Islet precursor cell (in vitro differentiated cells): ENCODE results near the gene ACVR1.
"Not testable (repeated sequence)": the region's sequence is repeated elsewhere in the genome, so short reads cannot be mapped to it uniquely, and the experiment has no call there.

Experiments
- DNase-seq: peaks from one replicate; pipeline ENCODE4 v3.0.0-alpha.2; 2018

ACVR1 gene

GRCh38 chr2:157748371-157749142 is 127.6 kb downstream of the ACVR1 start:
- DNase-seq: no peak

- DNase-seq: peak; percentile 57
These were observed 128.3 kb downstream of the ACVR1 start for GRCh38 chr2:157747695-157748370.

DNA sequence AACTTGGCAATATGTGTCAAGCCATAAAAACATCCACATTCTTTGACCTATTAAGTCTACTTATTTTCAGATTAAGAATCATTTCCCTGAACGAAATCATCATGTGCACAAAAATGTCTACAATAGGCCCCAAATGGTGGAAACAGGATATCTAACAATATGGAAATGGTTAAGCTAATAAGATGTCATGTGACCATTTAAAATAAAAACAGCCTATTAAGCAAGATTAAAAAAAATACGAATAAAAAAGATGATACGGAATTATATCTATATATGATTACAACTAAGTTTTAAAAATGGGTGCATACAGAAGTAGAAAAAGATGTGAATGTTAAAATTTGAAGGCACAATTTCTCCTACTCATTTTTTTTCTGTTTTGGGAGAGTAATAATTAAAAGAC is 128.8 kb downstream of the ACVR1 start:
- DNase-seq: no peak

DNA sequence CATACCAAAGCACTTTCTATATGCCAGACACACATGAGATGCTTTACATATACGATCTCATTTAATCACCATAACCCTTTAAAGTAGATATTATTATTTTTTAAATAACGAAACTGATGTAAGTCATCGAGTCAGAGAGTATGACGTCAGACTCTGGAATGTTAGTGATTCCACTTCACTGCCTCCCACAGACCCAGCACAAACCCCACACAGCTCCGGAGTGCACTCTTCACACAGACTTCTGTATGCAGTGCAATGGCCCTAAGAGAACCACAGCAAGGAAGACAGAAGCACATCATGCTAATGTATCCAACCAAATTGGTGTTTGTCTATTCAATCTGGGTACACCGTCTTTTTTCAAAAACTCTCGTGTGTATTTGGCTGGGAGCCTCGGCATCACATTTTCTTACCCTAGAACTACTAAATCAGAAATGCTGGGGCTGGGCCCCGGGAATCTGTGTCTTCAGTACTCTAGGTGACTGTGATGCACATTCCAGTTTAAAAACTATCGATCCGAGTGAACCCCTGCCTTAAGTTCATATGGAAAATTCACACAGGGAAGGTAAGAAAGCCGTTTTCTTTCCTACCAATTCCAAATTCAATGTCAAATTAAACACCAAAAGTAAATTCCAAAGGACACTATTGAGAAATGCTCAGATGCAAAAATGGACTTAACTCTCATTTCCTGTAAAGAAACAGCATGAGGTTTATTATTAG is 129.7 kb downstream of the ACVR1 start:
- DNase-seq: peak; percentile 52

GRCh38 chr2:157744571-157745076 is 131.5 kb downstream of the ACVR1 start:
- DNase-seq: no peak

DNA sequence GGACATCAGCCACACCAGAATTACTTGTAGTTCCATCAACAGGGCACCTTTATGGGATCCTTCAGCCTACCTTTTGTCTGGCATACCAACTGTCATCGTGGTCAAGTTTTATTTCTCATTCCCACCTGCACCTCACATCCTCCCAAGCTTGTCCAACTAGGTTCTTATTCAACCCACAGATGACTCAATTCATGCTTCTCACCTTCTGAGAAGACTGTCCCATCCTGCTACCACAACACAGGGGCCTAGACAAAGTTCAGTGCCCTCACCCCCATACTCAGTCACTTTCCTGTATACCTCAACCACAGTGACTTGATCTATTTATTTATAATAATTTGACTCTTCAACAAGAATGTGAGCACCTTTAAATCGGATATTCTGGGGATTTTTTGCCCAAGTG is 133.1 kb downstream of the ACVR1 start:
- DNase-seq: no peak

DNA sequence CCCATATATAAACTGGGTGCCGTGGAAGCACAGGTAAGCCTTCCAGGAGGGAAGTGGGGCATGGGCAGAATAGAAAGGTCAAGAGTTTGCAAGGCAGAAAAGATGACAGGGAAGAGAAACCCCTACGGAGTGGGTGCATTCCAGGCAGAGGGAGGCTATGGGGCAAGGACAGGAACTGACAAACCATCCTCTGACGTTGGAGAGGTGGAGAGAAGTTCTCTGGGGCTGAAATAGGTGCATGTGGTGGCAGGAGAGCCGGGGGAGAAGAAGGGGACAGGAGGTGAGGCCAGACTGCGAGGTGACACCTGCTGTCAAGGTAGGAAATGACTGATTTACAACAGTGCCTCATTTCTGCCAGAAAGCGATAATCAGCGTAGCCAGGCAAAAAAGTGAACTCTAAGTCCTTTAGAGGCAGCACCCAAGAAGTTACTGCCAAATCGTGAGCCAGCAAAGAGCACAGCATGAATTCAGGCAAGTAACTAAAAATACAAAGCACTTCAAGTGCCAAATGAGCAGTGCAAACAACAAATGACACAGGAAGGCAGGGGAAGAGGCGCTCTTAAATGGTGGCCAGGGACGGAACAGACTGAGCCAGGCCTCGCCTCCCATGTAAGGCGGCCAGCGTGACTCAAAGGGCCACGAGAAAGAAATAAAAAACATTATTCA is 134.2 kb downstream of the ACVR1 start:
- no peak for DNase-seq

DNA sequence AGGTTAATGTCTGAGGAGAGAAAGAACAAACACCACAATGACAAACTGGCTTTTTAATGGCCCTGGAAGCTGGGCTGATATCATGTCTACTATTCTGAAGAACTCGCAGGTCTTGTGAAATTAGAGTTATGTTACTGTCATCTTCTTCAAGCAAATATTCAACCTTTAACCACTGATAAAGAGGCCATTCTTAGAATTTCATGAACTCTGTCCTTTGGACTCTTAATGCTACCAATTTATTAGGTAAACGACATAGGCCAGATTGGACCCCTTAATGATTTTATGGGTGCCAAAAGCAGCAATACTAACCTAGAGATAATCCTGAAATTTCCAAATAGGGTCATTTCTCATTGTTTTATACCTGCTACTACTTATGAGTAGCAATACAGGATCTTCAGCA is 138.5 kb downstream of the ACVR1 start:
- no peak for DNase-seq

DNA sequence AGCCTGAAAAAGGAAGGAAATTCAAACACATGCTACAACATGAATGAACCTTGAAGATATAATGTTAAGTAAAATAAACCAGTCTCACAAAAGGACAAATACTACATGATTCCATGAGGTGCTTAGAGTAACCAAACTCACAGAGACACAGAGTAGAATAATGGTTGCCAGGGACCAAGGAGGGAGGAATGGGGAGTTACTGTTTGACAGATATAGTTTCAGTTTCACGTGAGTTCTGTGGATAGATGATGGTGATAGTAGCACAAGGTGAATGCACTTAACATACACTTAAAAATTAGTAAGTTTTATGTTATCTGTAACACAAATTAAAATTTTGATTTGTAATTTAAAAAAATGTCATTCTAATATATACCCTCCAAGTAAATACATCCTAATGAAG is 140.6 kb downstream of the ACVR1 start:
- no peak for DNase-seq

DNA sequence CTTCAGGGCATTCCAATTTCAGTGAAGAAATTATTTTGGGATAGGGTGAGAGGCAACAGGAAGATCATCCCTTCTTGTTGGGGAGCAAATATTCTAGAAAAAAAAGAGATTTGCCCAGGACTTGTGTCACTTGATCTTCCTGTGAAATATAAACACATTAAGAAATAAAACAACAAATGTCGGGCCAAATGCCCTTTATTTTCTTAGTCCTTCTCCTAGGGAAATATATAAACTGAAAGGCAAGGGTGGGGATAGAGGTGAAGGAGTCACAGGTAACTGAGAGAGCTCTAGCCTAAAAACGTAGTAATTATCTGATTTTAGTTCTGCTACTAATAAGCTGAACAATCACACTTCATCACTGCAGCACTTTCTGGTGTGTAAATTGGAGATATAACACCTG is 142.9 kb downstream of the ACVR1 start:
- no peak for DNase-seq

GRCh38 chr2:157732596-157732995 is 143.5 kb downstream of the ACVR1 start:
- DNase-seq: no peak

DNA sequence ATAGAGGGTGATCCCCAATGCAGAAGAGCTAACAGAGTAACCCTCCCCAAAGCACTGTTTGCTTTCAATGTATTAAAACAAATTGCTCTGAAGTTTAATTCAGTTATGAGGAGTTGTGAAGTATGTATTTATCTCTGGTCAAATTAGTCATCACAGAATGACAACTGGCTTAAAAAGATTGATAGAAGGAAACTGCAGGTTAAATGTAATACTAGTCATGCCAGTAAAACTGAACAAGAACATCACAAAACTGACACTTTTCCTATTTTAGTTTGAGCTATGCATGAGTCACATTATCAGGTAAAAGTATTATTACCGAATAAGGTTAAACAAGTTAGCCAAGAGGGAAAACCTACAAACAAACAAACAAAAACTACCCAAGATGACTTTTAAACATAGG is 148.4 kb downstream of the ACVR1 start:
- no peak for DNase-seq

- no peak for DNase-seq
These were observed 149.2 kb downstream of the ACVR1 start for GRCh38 chr2:157726946-157727345.

GRCh38 chr2:157725846-157726245 is 150.3 kb downstream of the ACVR1 start:
- DNase-seq: no peak

- DNase-seq: no peak
These were observed 153.4 kb downstream of the ACVR1 start for GRCh38 chr2:157722580-157723234.

DNA sequence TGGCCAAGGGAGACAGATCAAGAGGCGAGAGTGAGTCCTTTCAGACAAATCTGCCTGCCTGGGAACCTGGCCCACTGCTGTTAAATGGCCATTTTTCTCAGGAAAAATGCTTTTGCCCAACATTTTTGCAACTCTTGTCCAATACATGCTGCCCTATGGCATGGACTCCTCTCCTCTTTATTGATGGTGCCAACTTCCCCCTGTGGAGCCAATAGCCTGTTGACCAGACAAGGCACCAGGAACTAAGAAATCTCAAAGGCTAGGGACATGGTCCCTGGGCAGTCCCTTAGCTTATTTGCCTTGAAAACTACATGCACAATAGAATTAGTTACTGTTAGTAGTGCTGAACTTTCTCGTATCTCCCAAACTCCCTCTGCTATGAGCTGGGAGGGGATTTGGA is 155.6 kb downstream of the ACVR1 start:
- no peak for DNase-seq

DNA sequence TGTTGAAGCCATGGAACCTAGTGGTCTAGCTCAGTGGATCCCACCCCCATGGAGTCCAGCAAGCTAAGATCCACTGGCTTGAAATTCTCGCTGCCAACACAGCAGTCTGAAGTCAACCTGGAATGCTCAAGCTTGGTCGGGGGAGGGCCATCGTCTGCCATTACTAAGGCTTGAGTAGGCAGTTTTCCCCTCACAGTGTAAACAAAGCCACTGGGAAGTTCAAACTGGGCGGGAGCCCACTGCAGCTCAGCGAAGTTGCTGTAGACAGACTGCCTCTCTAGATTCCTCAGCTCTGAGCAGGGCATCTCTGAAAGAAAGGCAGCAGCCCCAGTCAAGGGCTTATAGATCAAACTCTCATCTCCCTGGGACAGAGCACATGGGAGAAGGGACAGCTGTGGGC is 171.5 kb downstream of the ACVR1 start:
- not testable (repeated sequence) for DNase-seq

DNA sequence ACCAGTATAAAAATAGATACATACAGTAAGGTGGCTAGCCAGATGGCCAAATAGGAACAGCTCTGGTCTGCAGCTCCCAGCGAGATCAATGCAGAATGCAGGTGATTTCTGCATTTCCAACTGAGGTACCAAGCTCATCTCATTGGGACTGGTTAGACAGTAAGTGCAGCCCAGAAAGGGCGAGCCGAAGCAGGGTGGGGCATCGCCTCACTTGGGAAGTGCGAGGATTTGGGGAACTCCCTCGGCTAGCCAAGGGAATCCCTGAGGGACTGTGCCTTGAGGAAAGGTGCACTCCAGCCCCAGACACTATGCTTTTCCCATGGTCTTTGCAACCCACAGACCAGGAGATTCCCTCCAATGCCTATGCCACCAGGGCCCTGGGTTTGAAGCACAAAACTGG is 172.0 kb downstream of the ACVR1 start:
- not testable (repeated sequence) for DNase-seq

- no peak for DNase-seq
These were observed 176.3 kb downstream of the ACVR1 start for GRCh38 chr2:157699806-157700205.

GRCh38 chr2:157699009-157699408 is 177.1 kb downstream of the ACVR1 start:
- no peak for DNase-seq

DNA sequence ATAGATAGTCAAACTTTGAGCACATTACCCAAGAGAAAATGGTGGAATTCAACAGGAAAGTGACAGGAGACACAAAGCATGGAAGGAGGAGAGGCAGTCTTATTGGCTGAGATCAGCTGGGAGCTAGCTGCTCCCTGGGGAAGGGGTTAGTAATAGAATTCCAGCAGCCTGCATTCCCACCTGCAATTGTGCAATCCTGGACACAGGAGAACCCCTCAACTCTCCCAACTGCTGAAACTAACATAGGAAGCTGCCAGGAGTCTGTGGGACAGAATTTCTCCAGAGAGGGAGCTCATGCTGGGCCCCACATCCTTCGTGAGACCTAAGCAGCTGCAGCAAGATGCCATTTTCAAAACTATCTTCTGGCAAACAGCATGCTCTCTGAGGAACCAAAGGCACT is 177.7 kb downstream of the ACVR1 start:
- DNase-seq: no peak

DNA sequence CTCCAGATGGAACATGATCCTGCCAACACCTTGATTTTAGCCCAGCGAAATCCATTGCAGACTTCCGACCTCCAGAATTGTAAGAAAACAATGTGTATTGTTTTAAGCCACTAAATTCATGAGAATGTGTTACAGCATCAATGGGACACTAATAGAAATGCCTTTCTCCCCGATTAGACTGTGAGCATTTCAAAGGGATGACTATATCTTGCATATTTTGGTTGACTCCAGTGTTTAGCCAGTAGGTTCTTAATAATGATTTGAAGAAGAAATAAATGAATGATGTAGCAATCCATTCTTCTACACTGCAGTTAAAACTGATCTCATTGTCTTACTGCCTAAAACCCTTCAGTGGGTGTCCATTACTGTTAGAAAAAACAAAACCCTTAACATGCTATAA is 180.1 kb downstream of the ACVR1 start:
- no peak for DNase-seq

DNA sequence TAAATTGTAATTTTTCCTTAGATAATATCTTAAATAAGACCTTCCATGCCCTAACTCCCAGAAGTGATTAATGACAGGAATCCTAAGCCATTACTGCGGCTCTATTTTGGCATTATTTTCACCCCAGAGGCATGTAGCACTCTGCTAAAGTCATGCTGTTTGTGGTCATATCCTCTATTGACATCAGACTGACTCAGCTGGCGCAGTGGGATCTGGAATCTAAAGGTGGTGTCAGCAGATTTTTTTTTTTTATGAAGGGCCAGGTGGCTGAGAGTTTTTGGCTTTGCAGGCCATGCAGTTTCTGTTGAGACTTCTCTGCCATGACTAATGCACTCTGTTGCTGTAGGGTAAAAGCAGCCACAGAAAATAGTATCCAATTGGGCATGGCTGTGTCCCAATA is 183.4 kb downstream of the ACVR1 start:
- DNase-seq: peak; percentile 86
